ENCODE data around the gene TEAD4. TPM values are rescaled to one million over a fixed set of nuclear protein-coding genes. Genes with fewer than 3 reads are reported as not detected.

Gene TEAD4
- total RNA-seq, 2 donors from 2014 or later = 35.7 to 82.5 TPM

- Mint-ChIP-seq H3K27me3 (ENCODE audit: insufficient read depth) (peaks cover 12% of the 10 kb centered on the region), H3K36me3 (ENCODE audit: low read depth) (peaks cover 12% of the 10 kb centered on the region), H3K4me3 (peak overlapping the region; percentile 69), H3K4me1 (peaks cover 52% of the 10 kb centered on the region), H3K9me3 (no peaks in the 10 kb centered on the region), H3K27ac (peak overlapping the region; percentile 12)
- H3K27me3 ChIP-seq (ENCODE audit: control insufficient read depth, insufficient read depth, low read length, poor library complexity, severe bottlenecking) = no peaks in the 10 kb centered on the region
- H3K9ac ChIP-seq (ENCODE audit: extremely low read depth, low read length, poor library complexity, severe bottlenecking) = peak overlapping the region; percentile 76
- H3K36me3 ChIP-seq (ENCODE audit: control insufficient read depth, insufficient read depth, low read length) = peaks cover 6% of the 10 kb centered on the region
- TF ChIP-seq CTCF (conservative IDR thresholded peaks at IDR 0.05) = no peak
- peak; percentile 78 for DNase-seq
- H3K27ac ChIP-seq (ENCODE audit: low read depth, low read length) = no peak overlapping the region
- no peaks in the 10 kb centered on the region for H3K9me3 ChIP-seq (ENCODE audit: control insufficient read depth, low read length)
- peaks cover 4% of the 10 kb centered on the region for H3K4me1 ChIP-seq (ENCODE audit: control insufficient read depth, insufficient read depth, low read length)
- H3K4me3 ChIP-seq (ENCODE audit: low read length) = peak overlapping the region; percentile 91
- WGBS, 2 experiments (ENCODE audit: insufficient coverage in 1 of 2, insufficient read length in 1 of 2) = 3 to 7% methylated on average over 5 to 18 of the region's 18 CpGs
These were observed 1.3 kb downstream of the TEAD4 start for GRCh38 chr12:2960390-2960956.

GRCh38 chr12:2960996-2961616 lies 1.9 kb downstream of the TEAD4 start:
- Histone ChIP-seq H3K27me3 (ENCODE audit: control insufficient read depth, insufficient read depth, low read length, poor library complexity, severe bottlenecking) (no peaks in the 10 kb centered on the region), H3K4me3 (ENCODE audit: low read length) (peak overlapping the region; percentile 91), H3K36me3 (ENCODE audit: control insufficient read depth, insufficient read depth, low read length) (peaks cover 10% of the 10 kb centered on the region), H3K27ac (ENCODE audit: low read depth, low read length) (no peak overlapping the region), H3K4me1 (ENCODE audit: control insufficient read depth, insufficient read depth, low read length) (peaks cover 4% of the 10 kb centered on the region), H3K9me3 (ENCODE audit: control insufficient read depth, low read length) (no peaks in the 10 kb centered on the region), H3K9ac (ENCODE audit: extremely low read depth, low read length, poor library complexity, severe bottlenecking) (peak overlapping the region; percentile 76)
- DNase-seq = peak; percentile 80
- Mint-ChIP-seq H3K9me3 (no peaks in the 10 kb centered on the region), H3K4me3 (peak overlapping the region; percentile 69), H3K27me3 (ENCODE audit: insufficient read depth) (peaks cover 12% of the 10 kb centered on the region), H3K27ac (peak overlapping the region; percentile 50), H3K36me3 (ENCODE audit: low read depth) (peaks cover 16% of the 10 kb centered on the region), H3K4me1 (peaks cover 51% of the 10 kb centered on the region)
- 3 to 18% methylated on average over 4 to 10 of the region's 10 CpGs for WGBS, 2 experiments (ENCODE audit: insufficient coverage in 1 of 2, insufficient read length in 1 of 2)
- TF ChIP-seq CTCF (conservative IDR thresholded peaks at IDR 0.05) = no peak

DNA sequence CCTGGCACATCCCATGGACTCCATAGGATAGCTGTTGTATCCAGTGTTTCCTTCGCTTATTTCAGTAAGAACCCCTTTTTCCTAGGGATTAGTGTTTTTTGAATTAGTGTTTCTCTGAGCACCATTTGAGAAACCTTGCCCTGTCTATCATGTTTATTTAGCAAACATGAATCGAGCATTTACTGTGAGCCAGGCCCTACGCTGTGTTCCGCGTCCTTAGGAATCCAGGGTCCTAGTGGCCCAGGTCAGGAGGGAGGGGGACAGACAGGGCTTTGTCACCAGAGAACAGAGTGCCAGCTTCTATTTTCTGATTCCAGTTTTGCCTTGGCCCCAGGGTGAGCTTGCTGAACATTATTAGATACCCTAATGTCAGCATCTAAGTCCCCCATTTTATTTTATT lies 2.5 kb downstream of the TEAD4 start:
- peak overlapping the region; percentile 91 for H3K4me3 ChIP-seq (ENCODE audit: low read length)
- H3K27me3 ChIP-seq (ENCODE audit: control insufficient read depth, insufficient read depth, low read length, poor library complexity, severe bottlenecking) = no peaks in the 10 kb centered on the region
- peaks cover 4% of the 10 kb centered on the region for H3K4me1 ChIP-seq (ENCODE audit: control insufficient read depth, insufficient read depth, low read length)
- peaks cover 10% of the 10 kb centered on the region for H3K36me3 ChIP-seq (ENCODE audit: control insufficient read depth, insufficient read depth, low read length)
- H3K9me3 Mint-ChIP-seq = no peaks in the 10 kb centered on the region
- peaks cover 12% of the 10 kb centered on the region for H3K27me3 Mint-ChIP-seq (ENCODE audit: insufficient read depth)
- peak overlapping the region; percentile 8 for H3K9ac ChIP-seq (ENCODE audit: extremely low read depth, low read length, poor library complexity, severe bottlenecking)
- peak overlapping the region; percentile 69 for H3K4me3 Mint-ChIP-seq
- 63 to 86% methylated on average over 4 to 5 of the region's 5 CpGs for WGBS, 2 experiments (ENCODE audit: insufficient coverage in 1 of 2, insufficient read length in 1 of 2)
- TF ChIP-seq CTCF (conservative IDR thresholded peaks at IDR 0.05) = no peak
- H3K9me3 ChIP-seq (ENCODE audit: control insufficient read depth, low read length) = no peaks in the 10 kb centered on the region
- peaks cover 47% of the 10 kb centered on the region for H3K4me1 Mint-ChIP-seq
- no peak overlapping the region for H3K27ac ChIP-seq (ENCODE audit: low read depth, low read length)
- H3K27ac Mint-ChIP-seq = no peak overlapping the region
- H3K36me3 Mint-ChIP-seq (ENCODE audit: low read depth) = peaks cover 19% of the 10 kb centered on the region
- peak; percentile 58 for DNase-seq
